Measurements from ENCODE around the gene PDZD4.

Gene PDZD4

DNA sequence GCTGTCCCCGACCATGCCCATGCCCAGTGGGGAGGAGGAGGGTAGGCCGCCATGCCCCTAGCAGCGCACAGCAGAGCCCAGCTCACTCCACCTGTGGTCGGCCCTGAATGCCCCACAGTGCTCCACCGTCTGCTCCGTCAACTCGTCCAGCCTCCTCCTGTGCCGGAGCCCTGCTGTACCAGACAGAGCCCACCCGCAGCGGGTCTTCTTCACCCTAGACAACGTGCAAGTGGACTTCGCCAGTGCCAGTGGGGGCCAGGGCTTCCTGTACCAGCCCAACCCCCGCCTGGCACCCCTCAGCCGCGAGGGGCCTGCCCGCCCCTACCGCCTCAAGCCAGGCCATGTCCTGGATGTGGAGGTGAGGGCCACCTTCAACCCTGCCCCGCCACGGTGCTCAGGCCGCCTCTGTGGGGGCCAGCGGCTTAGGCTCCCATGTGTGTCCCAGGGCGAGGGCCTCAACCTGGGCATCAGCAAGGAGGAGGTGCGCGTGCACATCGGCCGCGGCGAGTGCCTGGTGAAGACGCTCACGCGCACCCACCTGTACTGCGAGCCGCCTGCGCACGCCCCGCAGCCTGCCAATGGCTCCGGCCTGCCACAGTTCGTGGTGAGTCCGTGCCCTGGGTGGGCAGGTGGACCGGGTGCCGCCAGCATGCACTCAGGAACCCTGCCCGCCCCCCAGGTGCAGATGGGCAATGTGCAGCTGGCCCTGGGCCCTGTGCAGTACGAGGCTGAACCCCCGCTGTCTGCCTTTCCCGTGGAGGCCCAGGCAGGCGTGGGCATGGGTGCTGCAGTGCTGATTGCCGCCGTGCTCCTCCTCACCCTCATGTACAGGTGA, 56.4 kb downstream of the PDZD4 start:
- TF ChIP-seq GATA3 (IDR thresholded peaks at IDR 0.05; ENCODE audit: low read depth, low read length) = no peak
- no peak for TF ChIP-seq GATA2 (IDR thresholded peaks at IDR 0.05; ENCODE audit: low read depth, low read length)

DNA sequence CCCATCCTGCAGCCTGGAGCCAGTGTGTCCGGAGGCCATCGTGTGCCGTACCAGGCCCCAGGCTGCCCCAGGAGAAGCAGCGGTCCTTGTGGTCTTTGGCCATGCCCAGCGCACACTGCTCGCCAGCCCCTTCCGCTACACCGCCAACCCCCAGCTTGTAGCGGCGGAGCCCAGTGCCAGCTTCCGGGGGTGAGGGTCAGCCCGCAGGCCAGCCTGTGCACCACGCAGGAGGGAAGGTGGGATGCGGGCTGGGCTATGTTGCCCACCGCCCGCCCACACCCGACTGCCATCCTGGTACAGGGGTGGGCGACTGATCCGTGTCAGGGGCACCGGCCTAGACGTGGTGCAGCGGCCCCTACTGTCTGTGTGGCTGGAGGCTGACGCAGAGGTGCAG, 57.1 kb downstream of the PDZD4 start:
- no peak for TF ChIP-seq GATA2 (IDR thresholded peaks at IDR 0.05; ENCODE audit: low read depth, low read length)
- TF ChIP-seq GATA3 (IDR thresholded peaks at IDR 0.05; ENCODE audit: low read depth, low read length) = no peak

DNA sequence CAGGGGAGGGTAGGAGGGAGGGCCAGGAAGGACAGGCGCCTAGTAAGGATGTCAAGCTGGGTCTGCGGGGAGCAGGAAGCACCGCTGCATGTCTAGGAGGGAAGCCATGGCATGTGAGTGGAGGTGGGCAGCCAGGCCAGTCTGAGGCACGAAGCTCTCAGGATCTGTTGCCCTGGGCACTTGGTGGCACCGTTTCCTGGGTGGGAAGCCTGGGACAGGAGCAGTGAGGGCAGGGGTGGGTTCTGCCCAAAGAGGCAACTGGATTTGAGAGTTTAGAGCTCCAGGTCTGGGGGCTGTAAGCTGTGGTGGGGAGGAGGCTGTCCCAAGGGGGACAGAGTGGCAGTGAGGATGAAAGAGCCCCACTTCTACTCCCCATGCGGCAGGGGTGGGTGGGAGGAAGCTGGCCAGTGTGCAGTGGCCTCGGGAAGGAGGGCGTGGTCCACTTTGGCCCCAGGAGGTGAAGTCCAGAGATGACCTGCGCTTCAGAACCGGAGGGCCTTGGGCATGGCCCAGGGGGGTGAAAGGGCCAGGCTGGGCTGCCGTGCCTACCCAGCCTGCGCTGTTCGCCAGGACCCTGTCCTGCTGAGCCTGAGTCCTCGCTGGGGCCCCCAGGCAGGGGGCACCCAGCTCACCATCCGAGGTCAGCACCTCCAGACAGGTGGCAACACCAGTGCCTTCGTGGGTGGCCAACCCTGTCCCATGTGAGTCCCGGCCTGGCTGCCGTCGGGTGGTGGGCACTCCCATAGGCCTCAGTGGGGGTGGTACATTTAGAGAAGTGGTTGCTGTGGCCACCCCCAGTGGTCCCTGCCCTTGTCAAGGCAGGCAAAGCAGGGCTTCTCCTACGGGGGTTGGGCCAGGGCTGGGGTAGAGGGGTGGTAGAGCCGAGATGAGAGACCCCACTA, 57.8 kb downstream of the PDZD4 start:
- TF ChIP-seq GATA2 (IDR thresholded peaks at IDR 0.05; ENCODE audit: low read depth, low read length) (no peak), GATA3 (IDR thresholded peaks at IDR 0.05; ENCODE audit: low read depth, low read length) (no peak)

DNA sequence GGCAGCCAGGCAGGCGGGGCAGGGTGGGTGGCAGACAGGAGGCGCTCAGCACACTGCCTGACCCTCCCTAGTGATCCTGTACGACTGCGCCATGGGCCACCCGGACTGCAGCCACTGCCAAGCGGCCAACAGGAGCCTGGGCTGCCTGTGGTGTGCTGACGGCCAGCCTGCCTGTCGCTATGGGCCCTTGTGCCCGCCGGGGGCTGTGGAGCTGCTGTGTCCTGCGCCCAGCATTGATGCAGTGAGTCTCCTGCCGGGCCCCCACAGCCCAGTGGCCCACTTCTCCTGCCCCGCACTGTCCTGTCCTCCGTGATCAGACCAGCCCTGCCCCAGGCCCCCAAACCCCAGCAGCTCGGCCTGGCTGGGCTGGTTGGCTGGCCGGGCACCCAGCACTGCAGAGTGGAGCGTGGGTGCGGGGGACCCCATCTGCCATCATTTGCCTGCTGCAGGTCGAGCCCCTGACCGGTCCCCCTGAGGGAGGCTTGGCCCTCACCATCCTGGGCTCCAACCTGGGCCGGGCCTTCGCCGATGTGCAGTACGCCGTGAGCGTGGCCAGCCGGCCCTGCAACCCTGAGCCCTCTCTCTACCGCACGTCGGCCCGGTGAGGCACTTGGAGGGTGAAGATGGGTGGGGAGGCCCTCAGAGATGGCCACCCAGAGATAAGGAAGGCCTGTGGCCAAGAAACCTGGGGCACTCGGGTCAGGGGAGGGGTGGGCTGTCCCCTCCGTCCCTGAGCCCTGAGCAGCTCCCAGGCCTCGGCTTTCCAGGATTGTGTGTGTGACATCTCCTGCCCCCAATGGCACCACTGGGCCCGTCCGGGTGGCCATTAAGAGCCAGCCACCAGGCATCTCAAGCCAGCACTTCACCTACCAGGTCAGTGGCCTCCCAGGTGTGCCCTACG, 58.7 kb downstream of the PDZD4 start:
- TF ChIP-seq GATA2 (IDR thresholded peaks at IDR 0.05; ENCODE audit: low read depth, low read length) (no peak), GATA3 (IDR thresholded peaks at IDR 0.05; ENCODE audit: low read depth, low read length) (no peak)

DNA sequence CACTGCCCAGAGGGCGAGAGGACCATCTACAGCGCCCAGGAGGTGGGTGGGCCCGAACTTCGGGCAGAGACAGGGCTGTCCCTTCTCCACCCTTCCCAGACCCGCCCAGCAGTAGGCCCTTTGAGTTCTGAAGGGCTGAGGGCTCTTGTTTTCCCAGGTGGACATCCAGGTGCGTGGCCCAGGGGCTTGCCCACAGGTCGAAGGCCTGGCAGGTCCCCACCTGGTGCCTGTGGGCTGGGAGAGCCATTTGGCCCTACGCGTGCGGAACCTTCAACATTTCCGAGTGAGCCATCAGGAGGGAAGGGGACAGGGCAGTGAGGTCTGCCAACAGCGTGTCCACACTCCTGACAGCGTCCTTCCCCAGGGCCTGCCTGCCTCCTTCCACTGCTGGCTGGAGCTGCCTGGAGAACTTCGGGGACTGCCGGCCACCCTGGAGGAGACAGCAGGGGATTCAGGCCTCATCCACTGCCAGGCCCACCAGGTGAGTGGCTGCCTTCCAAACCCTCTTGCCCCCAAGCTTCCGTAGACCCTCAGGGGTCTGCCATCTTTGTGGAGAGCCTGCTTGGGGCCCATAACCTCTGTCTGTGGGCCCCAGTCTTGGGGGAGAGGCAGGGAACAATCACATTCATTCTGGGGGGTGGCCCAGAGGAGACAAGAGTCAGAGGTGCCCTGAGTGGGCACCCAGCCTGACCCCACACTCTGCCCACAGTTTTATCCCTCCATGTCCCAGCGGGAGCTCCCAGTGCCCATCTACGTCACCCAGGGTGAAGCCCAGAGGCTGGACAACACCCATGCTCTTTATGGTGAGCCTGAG, 59.5 kb downstream of the PDZD4 start:
- no peak for TF ChIP-seq GATA2 (IDR thresholded peaks at IDR 0.05; ENCODE audit: low read depth, low read length)
- TF ChIP-seq GATA3 (IDR thresholded peaks at IDR 0.05; ENCODE audit: low read depth, low read length) = no peak

DNA sequence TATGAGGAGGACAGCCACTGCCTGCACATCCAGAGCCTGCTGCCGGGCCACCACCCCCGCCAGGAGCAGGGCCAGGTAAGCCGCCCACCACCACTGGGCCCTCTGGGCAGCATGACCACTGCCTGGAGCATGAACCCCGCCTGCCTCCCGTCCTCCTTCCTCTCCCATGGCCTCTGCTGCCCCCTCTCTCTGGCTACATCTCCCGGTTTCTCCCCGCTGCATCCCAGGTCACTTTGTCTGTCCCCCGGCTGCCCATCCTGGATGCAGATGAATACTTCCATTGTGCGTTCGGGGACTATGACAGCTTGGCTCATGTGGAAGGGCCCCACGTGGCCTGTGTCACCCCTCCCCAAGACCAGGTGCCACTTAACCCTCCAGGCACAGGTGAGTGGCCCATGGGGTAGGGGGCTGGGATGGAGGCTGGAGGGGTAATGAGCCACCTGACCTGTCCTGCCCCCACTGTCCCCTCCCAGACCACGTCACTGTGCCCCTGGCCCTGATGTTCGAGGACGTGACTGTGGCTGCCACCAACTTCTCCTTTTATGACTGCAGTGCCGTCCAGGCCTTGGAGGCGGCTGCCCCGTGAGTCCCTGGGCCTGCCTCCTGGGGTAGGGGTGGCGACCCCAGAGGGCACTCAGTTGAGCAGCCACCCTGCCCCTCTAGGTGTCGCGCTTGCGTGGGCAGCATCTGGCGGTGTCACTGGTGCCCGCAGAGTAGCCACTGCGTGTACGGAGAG, 60.3 kb downstream of the PDZD4 start:
- TF ChIP-seq GATA2 (IDR thresholded peaks at IDR 0.05; ENCODE audit: low read depth, low read length) (no peak), GATA3 (IDR thresholded peaks at IDR 0.05; ENCODE audit: low read depth, low read length) (no peak)

DNA sequence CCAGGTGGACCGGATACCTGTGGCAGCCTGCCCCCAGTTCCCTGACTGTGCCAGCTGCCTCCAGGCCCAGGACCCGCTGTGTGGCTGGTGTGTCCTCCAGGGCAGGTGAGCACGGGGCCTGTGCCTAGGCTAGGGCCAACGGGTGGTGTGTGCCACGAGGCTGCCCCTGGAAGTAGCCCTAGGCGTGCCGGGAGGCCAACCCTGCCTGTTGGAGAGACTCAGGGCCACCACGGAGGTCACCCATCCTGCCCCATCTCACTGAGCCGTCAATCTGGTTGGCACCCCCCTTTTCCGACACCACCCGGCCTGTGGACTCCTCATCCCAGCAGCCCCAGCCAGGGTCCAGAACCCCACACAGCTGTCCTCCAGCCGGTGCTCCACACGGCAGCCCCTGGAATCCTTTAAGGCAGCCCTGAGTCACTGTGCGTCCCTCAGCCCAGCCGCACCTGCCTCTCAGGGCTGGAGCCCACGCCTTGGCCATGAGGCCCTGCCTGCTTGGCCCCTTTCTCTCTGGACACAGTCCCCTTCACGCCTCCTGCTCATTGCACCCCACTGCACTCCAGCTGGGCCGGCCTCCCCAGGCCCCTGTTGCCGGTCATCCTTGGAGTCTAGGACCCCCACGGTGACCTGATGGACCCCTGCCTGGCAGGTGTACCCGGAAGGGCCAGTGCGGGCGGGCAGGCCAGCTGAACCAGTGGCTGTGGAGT, 61.0 kb downstream of the PDZD4 start:
- TF ChIP-seq GATA3 (IDR thresholded peaks at IDR 0.05; ENCODE audit: low read depth, low read length) (no peak), GATA2 (IDR thresholded peaks at IDR 0.05; ENCODE audit: low read depth, low read length) (no peak)

DNA sequence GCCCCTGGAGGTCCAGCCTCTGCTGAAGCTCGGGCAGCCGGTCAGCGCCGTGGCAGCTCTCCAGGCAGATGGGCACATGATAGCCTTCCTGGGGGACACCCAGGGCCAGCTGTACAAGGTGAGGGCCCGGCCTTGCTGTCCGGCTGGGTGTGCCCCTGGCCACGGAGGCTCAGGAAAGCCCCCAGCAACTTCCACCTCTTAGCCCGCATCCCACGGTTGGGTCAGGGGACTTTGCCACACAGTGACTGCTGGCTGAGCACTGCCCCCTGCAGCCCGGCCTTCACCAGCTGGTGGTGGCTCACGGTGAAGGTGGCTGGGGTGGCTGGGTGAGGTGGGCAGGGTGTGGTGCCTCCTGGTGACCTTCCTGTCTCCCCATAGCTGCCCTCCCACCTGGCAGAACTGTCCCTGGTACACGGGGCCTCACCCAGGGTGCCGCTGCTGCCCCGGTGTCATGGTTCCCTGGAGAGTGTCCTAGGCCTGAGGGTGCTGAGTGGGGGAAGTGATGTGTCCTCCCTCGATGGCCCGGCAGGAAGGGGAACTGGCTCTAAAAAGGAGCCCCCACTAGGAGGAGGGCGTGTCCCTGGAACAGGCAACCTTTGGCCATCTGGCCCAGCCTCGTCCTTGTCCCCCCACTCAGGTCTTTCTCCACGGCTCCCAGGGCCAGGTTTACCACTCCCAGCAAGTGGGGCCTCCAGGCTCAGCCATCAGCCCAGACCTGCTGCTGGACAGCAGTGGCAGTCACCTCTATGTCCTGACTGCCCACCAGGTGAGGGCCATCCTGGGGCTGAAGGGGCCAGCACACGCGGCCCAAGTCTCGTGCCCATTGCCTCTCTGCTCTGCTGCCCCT, 61.8 kb downstream of the PDZD4 start:
- TF ChIP-seq GATA2 (IDR thresholded peaks at IDR 0.05; ENCODE audit: low read depth, low read length) = no peak
- no peak for TF ChIP-seq GATA3 (IDR thresholded peaks at IDR 0.05; ENCODE audit: low read depth, low read length)

DNA sequence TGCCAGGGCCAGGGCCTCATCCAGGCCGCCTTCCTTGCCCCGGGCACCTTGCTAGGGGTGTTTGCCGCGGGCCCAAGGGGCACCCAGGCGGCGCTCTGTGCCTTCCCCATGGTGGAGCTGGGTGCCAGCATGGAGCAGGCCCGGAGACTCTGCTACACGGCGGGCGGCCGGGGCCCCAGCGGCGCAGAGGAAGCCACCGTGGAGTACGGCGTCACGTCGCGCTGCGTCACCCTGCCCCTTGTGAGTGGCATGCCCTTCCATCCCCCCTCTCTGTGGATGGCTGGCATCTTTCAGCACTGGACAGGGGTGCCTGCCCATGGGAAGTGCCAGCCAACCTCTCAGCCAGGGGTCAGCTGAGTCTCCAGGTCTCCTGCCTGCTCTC, 62.7 kb downstream of the PDZD4 start:
- TF ChIP-seq GATA3 (IDR thresholded peaks at IDR 0.05; ENCODE audit: low read depth, low read length) = no peak
- no peak for TF ChIP-seq GATA2 (IDR thresholded peaks at IDR 0.05; ENCODE audit: low read depth, low read length)

DNA sequence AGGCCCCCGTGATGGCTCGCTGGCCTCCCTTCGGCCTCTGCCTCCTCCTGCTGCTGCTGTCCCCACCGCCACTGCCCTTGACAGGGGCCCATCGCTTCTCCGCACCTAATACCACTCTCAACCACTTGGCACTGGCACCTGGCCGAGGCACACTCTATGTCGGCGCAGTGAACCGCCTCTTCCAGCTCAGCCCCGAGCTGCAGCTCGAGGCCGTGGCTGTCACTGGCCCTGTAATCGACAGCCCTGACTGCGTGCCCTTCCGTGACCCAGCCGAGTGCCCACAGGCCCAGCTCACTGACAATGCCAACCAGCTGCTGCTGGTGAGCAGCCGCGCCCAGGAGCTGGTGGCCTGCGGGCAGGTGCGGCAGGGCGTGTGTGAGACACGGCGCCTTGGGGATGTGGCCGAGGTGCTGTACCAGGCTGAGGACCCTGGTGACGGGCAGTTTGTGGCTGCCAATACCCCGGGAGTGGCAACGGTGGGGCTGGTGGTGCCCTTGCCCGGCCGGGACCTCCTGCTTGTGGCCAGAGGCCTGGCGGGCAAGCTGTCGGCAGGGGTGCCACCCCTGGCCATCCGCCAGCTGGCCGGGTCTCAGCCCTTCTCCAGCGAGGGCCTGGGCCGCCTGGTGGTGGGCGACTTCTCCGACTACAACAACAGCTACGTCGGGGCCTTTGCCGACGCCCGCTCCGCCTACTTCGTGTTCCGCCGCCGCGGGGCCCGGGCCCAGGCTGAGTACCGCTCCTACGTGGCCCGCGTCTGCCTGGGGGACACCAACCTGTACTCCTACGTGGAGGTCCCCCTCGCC, 63.3 kb downstream of the PDZD4 start:
- no peak for TF ChIP-seq GATA2 (IDR thresholded peaks at IDR 0.05; ENCODE audit: low read depth, low read length)
- no peak for TF ChIP-seq GATA3 (IDR thresholded peaks at IDR 0.05; ENCODE audit: low read depth, low read length)
